A673 (cell line): Measurements from ENCODE around the gene IGF1R. TPM values are rescaled to one million over a fixed set of nuclear protein-coding genes. Genes with fewer than 3 reads are reported as not detected.

Experiments
- BruUV-seq: library from RNA; stranded (reverse); fragments of 400-500 nt; replicated peaks from 2 replicates; lab custom pipeline; 2021; lab: Mats Ljungman, UMichigan
- CTCF ChIA-PET: fragments of 300-600 bp; sonication (Branson Sonifier 250); formaldehyde crosslinking; loops from one replicate; lab custom pipeline; 2022; ENCODE audit warnings: antibody characterized with exemption; lab: Charles Lee
- POLR2A ChIA-PET: fragments of 300-600 bp; sonication (Branson Sonifier 250); formaldehyde crosslinking; loops from one replicate; lab custom pipeline; 2022; ENCODE audit warnings: antibody characterized with exemption; ENCODE audit not compliant: low non-redundant PET; lab: Charles Lee
- DNase-seq: peaks from one replicate; pipeline ENCODE4 v3.0.0-alpha.2; 2015; ENCODE audit warnings: low spot score
- H3K27ac ChIP-seq: fragments of 200-600 bp; sonication (generic); 2 replicates; pipeline ENCODE4 v1.5.1; 2016; ENCODE audit warnings: mixed run types, low read depth, mild to moderate bottlenecking, mixed read lengths, antibody characterized with exemption, low read length; ENCODE audit not compliant: poor library complexity, severe bottlenecking
- H3K27me3 ChIP-seq: fragments of 200-600 bp; sonication (generic); replicated peaks from 2 replicates; pipeline ENCODE4 v1.6.1; 2017; ENCODE audit warnings: mixed run types, low read depth, mild to moderate bottlenecking, mixed read lengths, antibody characterized with exemption, low read length; ENCODE audit not compliant: insufficient read depth, poor library complexity
- H3K36me3 ChIP-seq: fragments of 200-600 bp; sonication (generic); 2 replicates; pipeline ENCODE4 v1.6.1; 2016; ENCODE audit warnings: mixed run types, mild to moderate bottlenecking, mixed read lengths, antibody characterized with exemption, low read length; ENCODE audit not compliant: insufficient read depth, poor library complexity, severe bottlenecking
- H3K4me1 ChIP-seq: fragments of 200-600 bp; sonication (generic); 2 replicates; pipeline ENCODE4 v1.6.1; 2017; ENCODE audit warnings: mixed run types, mild to moderate bottlenecking, mixed read lengths, antibody characterized with exemption, low read length; ENCODE audit not compliant: insufficient read depth, poor library complexity, severe bottlenecking
- H3K4me3 ChIP-seq: fragments of 200-600 bp; sonication (generic); 2 replicates; pipeline ENCODE4 v1.5.1; 2016; ENCODE audit warnings: low read depth, mixed run types, mild to moderate bottlenecking, mixed read lengths, low read length; ENCODE audit not compliant: poor library complexity, severe bottlenecking
- H3K9me3 ChIP-seq: fragments of 200-600 bp; sonication (generic); 2 replicates; pipeline ENCODE4 v1.6.1; 2016; ENCODE audit warnings: mixed run types, low read depth, mild to moderate bottlenecking, mixed read lengths, antibody characterized with exemption, low read length; ENCODE audit not compliant: poor library complexity, severe bottlenecking
- CTCF ChIP-seq: fragments of 300-800, 200-600 bp; sonication (generic); conservative IDR thresholded peaks from 2 replicates; pipeline ENCODE4 v1.5.1; 2017; ENCODE audit warnings: low read depth, mild to moderate bottlenecking, antibody characterized with exemption, low read length, moderate library complexity, mixed read lengths
- EZH2 ChIP-seq: fragments of 200-600 bp; sonication (generic); IDR thresholded peaks from 2 replicates; pipeline ENCODE4 v1.6.1; 2017; ENCODE audit warnings: borderline replicate concordance, low read depth, mild to moderate bottlenecking, mixed read lengths, antibody characterized with exemption, low read length; ENCODE audit not compliant: poor library complexity, severe bottlenecking
- intact Hi-C: fragments of 100-400 bp; cut with micrococcal nuclease; formaldehyde crosslinking; loops from one replicate; pipeline ENCODE4 v1.10.0; 2022; ENCODE audit not compliant: unreplicated experiment
- total RNA-seq: library from RNA; stranded (reverse); gene quantifications from 2 replicates; pipeline ENCODE4 v1.2.3, GENCODE V29; 2021

Gene IGF1R
- total RNA-seq, 1 experiment from 2014 or later, result 34.9 TPM

GRCh38 chr15:98754657-98755022 is 106.3 kb downstream of the IGF1R start:
- intact Hi-C loops, result no loop called here
- H3K27ac ChIP-seq, result peak overlapping the region; percentile 50
- DNase-seq, result no peak
- TF ChIP-seq CTCF, result no peak
- H3K4me1 ChIP-seq, result peaks cover 19% of the 10 kb centered on the region
- H3K4me3 ChIP-seq, result peak overlapping the region; percentile 38
- no peaks in the 10 kb centered on the region for H3K9me3 ChIP-seq
- POLR2A ChIA-PET, result no interaction called here
- no peaks in the 10 kb centered on the region for H3K36me3 ChIP-seq
- H3K27me3 ChIP-seq, result no peaks in the 10 kb centered on the region
- no TSS peak for BruUV-seq
- CTCF ChIA-PET, result no interaction called here

GRCh38 chr15:98755138-98755537 is 106.8 kb downstream of the IGF1R start:
- Histone ChIP-seq H3K36me3 (no peaks in the 10 kb centered on the region), H3K4me3 (no peak overlapping the region), H3K9me3 (no peaks in the 10 kb centered on the region), H3K4me1 (peaks cover 19% of the 10 kb centered on the region), H3K27me3 (no peaks in the 10 kb centered on the region), H3K27ac (no peak overlapping the region)
- ChIA-PET CTCF (no interaction called here), POLR2A (no interaction called here)
- TF ChIP-seq CTCF (no peak), EZH2 (no peak)
- DNase-seq, result no peak
- no TSS peak for BruUV-seq
- intact Hi-C loops, result no loop called here

GRCh38 chr15:98755781-98756180 is 107.4 kb downstream of the IGF1R start:
- no TSS peak for BruUV-seq
- H3K27me3 ChIP-seq, result no peaks in the 10 kb centered on the region
- TF ChIP-seq CTCF (no peak), EZH2 (no peak)
- no peak for DNase-seq
- no peak overlapping the region for H3K4me3 ChIP-seq
- H3K4me1 ChIP-seq, result peaks cover 19% of the 10 kb centered on the region
- H3K27ac ChIP-seq, result no peak overlapping the region
- H3K36me3 ChIP-seq, result no peaks in the 10 kb centered on the region
- ChIA-PET POLR2A (no interaction called here), CTCF (no interaction called here)
- H3K9me3 ChIP-seq, result no peaks in the 10 kb centered on the region
- intact Hi-C loops, result no loop called here
